DOHH2 (cell line): ENCODE results near the gene TUFT1.
A peak's percentile ranks its signal among the peaks of the same experiment; 100 is the strongest.

Experiments used
- H3F3A ChIP-seq: fragments of 200-600 bp; sonication (generic), shearing (Covaris generic); 2 replicates; pipeline ENCODE4 v1.6.0; 2016; ENCODE audit warnings: antibody characterized with exemption, mild to moderate bottlenecking; ENCODE audit not compliant: control insufficient read depth, insufficient read depth
- H3K27ac ChIP-seq: fragments of 200-600 bp; sonication (generic); 2 replicates; pipeline ENCODE4 v1.5.1; 2014; ENCODE audit warnings: low read depth, mild to moderate bottlenecking, low read length, moderate library complexity
- H3K27me3 ChIP-seq: fragments of 200-600 bp; sonication (generic); 2 replicates; pipeline ENCODE4 v1.6.1; 2014; ENCODE audit warnings: mild to moderate bottlenecking, low read length, mixed read lengths; ENCODE audit not compliant: control insufficient read depth
- H3K36me3 ChIP-seq: fragments of 200-600 bp; sonication (generic); 2 replicates; pipeline ENCODE4 v1.6.1; 2014; ENCODE audit warnings: mild to moderate bottlenecking, low read length, moderate library complexity, mixed read lengths; ENCODE audit not compliant: control insufficient read depth
- H3K4me1 ChIP-seq: fragments of 200-600 bp; sonication (generic); 2 replicates; pipeline ENCODE4 v1.6.1; 2014; ENCODE audit warnings: mild to moderate bottlenecking, low read length, mixed read lengths; ENCODE audit not compliant: control insufficient read depth
- H3K4me2 ChIP-seq: fragments of 200-600 bp; sonication (generic); 2 replicates; pipeline ENCODE4 v1.6.0; 2014; ENCODE audit warnings: mild to moderate bottlenecking, low read length, moderate library complexity
- H3K4me3 ChIP-seq: fragments of 200-600 bp; sonication (generic); 2 replicates; pipeline ENCODE4 v1.5.1; 2014; ENCODE audit warnings: mild to moderate bottlenecking, low read length, mixed read lengths
- H3K79me2 ChIP-seq: fragments of 200-600 bp; sonication (generic); 2 replicates; pipeline ENCODE4 v1.6.1; 2014; ENCODE audit warnings: mild to moderate bottlenecking, low read length, mixed read lengths; ENCODE audit not compliant: control insufficient read depth
- H3K9me2 ChIP-seq: fragments of 200-600 bp; sonication (generic); replicated peaks from 2 replicates; pipeline ENCODE4 v1.6.1; 2014; ENCODE audit warnings: mild to moderate bottlenecking, low read length, mixed read lengths; ENCODE audit not compliant: control insufficient read depth
- H3K9me3 ChIP-seq: fragments of 200-600 bp; sonication (generic); 2 replicates; pipeline ENCODE4 v1.6.1; 2014; ENCODE audit warnings: antibody characterized with exemption, low read length, mixed read lengths; ENCODE audit not compliant: control insufficient read depth, insufficient read depth
- H4K20me1 ChIP-seq: fragments of 200-600 bp; sonication (generic); 2 replicates; pipeline ENCODE4 v1.6.0; 2014; ENCODE audit warnings: low read depth, mild to moderate bottlenecking, antibody characterized with exemption, low read length, moderate library complexity; ENCODE audit not compliant: control insufficient read depth, insufficient read depth
- CTCF ChIP-seq: fragments of 200-600 bp; sonication (generic); IDR thresholded peaks from one replicate; pipeline ENCODE4 v1.5.1; 2014; ENCODE audit warnings: antibody characterized with exemption, mild to moderate bottlenecking, low read depth, low read length; ENCODE audit not compliant: poor library complexity, severe bottlenecking
- EZH2phosphoT487 ChIP-seq: fragments of 200-600 bp; sonication (generic); IDR thresholded peaks from 2 replicates; pipeline ENCODE4 v1.6.1; 2017; ENCODE audit warnings: borderline replicate concordance, mild to moderate bottlenecking, antibody characterized with exemption, low read length, moderate library complexity, mixed read lengths

Gene TUFT1

GRCh38 chr1:151540021-151540981 lies at the start of gene TUFT1:
Gene TUFT1, plus strand, starts transcription at chr1:151540309. Its CDS starts 58 bp downstream, at chr1:151540367.
- no peaks in the 10 kb centered on the region for H3K9me2 ChIP-seq
- peak within 1 kb of the TSS; percentile 76 for H3K4me3 ChIP-seq
- peak within 1 kb of the TSS; percentile 87 for H3K4me2 ChIP-seq
- H3K9me3 ChIP-seq = no peaks in the 10 kb centered on the region
- H3K27me3 ChIP-seq = peaks cover 18% of the 10 kb centered on the region
- no peak for TF ChIP-seq CTCF
- TF ChIP-seq EZH2phosphoT487 = 0 out of 2 replicates have a peak, but pooled peaks have one; percentile 50
- H3K27ac ChIP-seq = peak within 1 kb of the TSS; percentile 47
- H3K4me1 ChIP-seq = peaks cover 21% of the 10 kb centered on the region
- no peaks in the 10 kb centered on the region for H3F3A ChIP-seq
- no peaks in the 10 kb centered on the region for H3K36me3 ChIP-seq
- H3K79me2 ChIP-seq = no peaks in the 10 kb centered on the region
- no peaks in the 10 kb centered on the region for H4K20me1 ChIP-seq

- Histone ChIP-seq H3K9me2 (no peaks in the 10 kb centered on the region), H3F3A (no peaks in the 10 kb centered on the region), H3K79me2 (no peaks in the 10 kb centered on the region), H3K36me3 (no peaks in the 10 kb centered on the region), H4K20me1 (no peaks in the 10 kb centered on the region), H3K9me3 (no peaks in the 10 kb centered on the region), H3K4me2 (no peak overlapping the region), H3K27ac (no peak overlapping the region), H3K4me3 (no peak overlapping the region), H3K27me3 (0 out of 2 replicates have a peak, but pooled peaks cover 5% of the 10 kb centered on the region), H3K4me1 (peaks cover 5% of the 10 kb centered on the region)
- TF ChIP-seq CTCF = no peak
- TF ChIP-seq EZH2phosphoT487 = no peak
Measured at GRCh38 chr1:151491641-151492040, 48.5 kb upstream of the TUFT1 start.

- Histone ChIP-seq H3K9me2 (no peaks in the 10 kb centered on the region), H3K4me1 (peaks cover 5% of the 10 kb centered on the region), H3K4me3 (no peak overlapping the region), H3K4me2 (no peak overlapping the region), H4K20me1 (no peaks in the 10 kb centered on the region), H3K79me2 (no peaks in the 10 kb centered on the region), H3K27me3 (0 out of 2 replicates have a peak, but pooled peaks cover 5% of the 10 kb centered on the region), H3K27ac (no peak overlapping the region), H3K9me3 (no peaks in the 10 kb centered on the region), H3F3A (no peaks in the 10 kb centered on the region), H3K36me3 (no peaks in the 10 kb centered on the region)
- TF ChIP-seq EZH2phosphoT487 (no peak), CTCF (no peak)
Measured at GRCh38 chr1:151492120-151492519, 48.0 kb upstream of the TUFT1 start.
